NCI-H2196 treated with DMSO at 0.1 percent for 48 hours (cell line): Measurements from ENCODE around the gene CMPK2.
"Not testable (repeated sequence)": the region's sequence is repeated elsewhere in the genome, so short reads cannot be mapped to it uniquely, and the experiment has no call there.

Experiments
- DNase-seq: peaks from one replicate; lab custom pipeline; 2025; ENCODE audit not compliant: unreplicated experiment; lab: John Stamatoyannopoulos, UW

Gene CMPK2

GRCh38 chr2:6865346-6866274, at the start of gene CMPK2:
CMPK2 (minus strand) TSS chr2:6865907; CDS start chr2:6865696, 211 bp downstream.
- peak; percentile 32 for DNase-seq

GRCh38 chr2:6915399-6915798, 49.7 kb upstream of the CMPK2 start:
- DNase-seq = no peak

- DNase-seq = no peak
Measured at GRCh38 chr2:6914828-6915227, 49.1 kb upstream of the CMPK2 start.

GRCh38 chr2:6913415-6914157, 47.9 kb upstream of the CMPK2 start:
- DNase-seq = no peak

- no peak for DNase-seq
Measured at GRCh38 chr2:6911721-6912120, 46.0 kb upstream of the CMPK2 start.

GRCh38 chr2:6909431-6910385, 44.0 kb upstream of the CMPK2 start:
- DNase-seq = no peak

- no peak for DNase-seq
Measured at GRCh38 chr2:6908291-6908690, 42.6 kb upstream of the CMPK2 start.

GRCh38 chr2:6906165-6906741, 40.5 kb upstream of the CMPK2 start:
- no peak for DNase-seq

- DNase-seq = no peak
Measured at GRCh38 chr2:6905668-6906067, 40.0 kb upstream of the CMPK2 start.

- not testable (repeated sequence) for DNase-seq
Measured at GRCh38 chr2:6902581-6902980, 36.9 kb upstream of the CMPK2 start.

GRCh38 chr2:6896930-6897759, 31.4 kb upstream of the CMPK2 start:
- no peak for DNase-seq

- no peak for DNase-seq
Measured at GRCh38 chr2:6893876-6894482, 28.3 kb upstream of the CMPK2 start.

GRCh38 chr2:6888724-6889123, 23.0 kb upstream of the CMPK2 start:
- no peak for DNase-seq

- DNase-seq = no peak
Measured at GRCh38 chr2:6887751-6888192, 22.1 kb upstream of the CMPK2 start.

GRCh38 chr2:6885968-6886367, 20.3 kb upstream of the CMPK2 start:
- DNase-seq = no peak

- no peak for DNase-seq
Measured at GRCh38 chr2:6885551-6885950, 19.8 kb upstream of the CMPK2 start.

GRCh38 chr2:6883448-6884122, 17.9 kb upstream of the CMPK2 start:
- DNase-seq = no peak

- DNase-seq = no peak
Measured at GRCh38 chr2:6881516-6881915, 15.8 kb upstream of the CMPK2 start.

GRCh38 chr2:6881046-6881445, 15.3 kb upstream of the CMPK2 start:
- no peak for DNase-seq
